BJ (cell line): ENCODE results near the gene AGPAT3. TPM values are rescaled to one million over a fixed set of nuclear protein-coding genes. Genes with fewer than 3 reads are reported as not detected.

ENCODE experiments used
- CTCF ChIA-PET: fragments of 350-600 bp; formaldehyde crosslinking; extraction: SDS; loops from one replicate; lab custom pipeline; 2021; ENCODE audit warnings: antibody characterized with exemption, inconsistent platforms; lab: Yijun Ruan, JAX
- POLR2A ChIA-PET: fragments of 300-600 bp; sonication (Branson Sonifier 250); formaldehyde crosslinking; extraction: SDS; loops from one replicate; lab custom pipeline; 2021; ENCODE audit warnings: antibody characterized with exemption; lab: Charles Lee
- DNase-seq: peaks from one replicate; pipeline ENCODE4 v3.0.0-alpha.2; 2011; ENCODE audit warnings: low read depth
- H3K27me3 ChIP-seq: 2 replicates; pipeline ENCODE4 v1.6.0; 2011; ENCODE audit warnings: low read length; ENCODE audit not compliant: control insufficient read depth, insufficient read depth
- H3K36me3 ChIP-seq: 2 replicates; pipeline ENCODE4 v1.5.1; 2011; ENCODE audit warnings: low read length; ENCODE audit not compliant: control insufficient read depth, insufficient read depth
- H3K4me3 ChIP-seq: 2 replicates; pipeline ENCODE4 v1.5.1; 2011; ENCODE audit warnings: low read depth, mild to moderate bottlenecking, control low read depth, low read length
- polyA plus RNA-seq: library from polyadenylated mRNA; depleted of rRNA; stranded (reverse); fragments of >200 nt; gene quantifications from 2 replicates; pipeline ENCODE4 v1.2.3, GENCODE V29; 2011
- TF ChIP-seq, protein P1 (sequence below): IDR thresholded peaks from 2 replicates; pipeline ENCODE4 v1.5.1; 2011; ENCODE audit warnings: low read depth, mild to moderate bottlenecking, control low read depth, inconsistent platforms, low read length, moderate library complexity; ENCODE audit not compliant: insufficient read depth

AGPAT3 gene
- polyA plus RNA-seq, 1 experiment = 68.5 TPM

DNA sequence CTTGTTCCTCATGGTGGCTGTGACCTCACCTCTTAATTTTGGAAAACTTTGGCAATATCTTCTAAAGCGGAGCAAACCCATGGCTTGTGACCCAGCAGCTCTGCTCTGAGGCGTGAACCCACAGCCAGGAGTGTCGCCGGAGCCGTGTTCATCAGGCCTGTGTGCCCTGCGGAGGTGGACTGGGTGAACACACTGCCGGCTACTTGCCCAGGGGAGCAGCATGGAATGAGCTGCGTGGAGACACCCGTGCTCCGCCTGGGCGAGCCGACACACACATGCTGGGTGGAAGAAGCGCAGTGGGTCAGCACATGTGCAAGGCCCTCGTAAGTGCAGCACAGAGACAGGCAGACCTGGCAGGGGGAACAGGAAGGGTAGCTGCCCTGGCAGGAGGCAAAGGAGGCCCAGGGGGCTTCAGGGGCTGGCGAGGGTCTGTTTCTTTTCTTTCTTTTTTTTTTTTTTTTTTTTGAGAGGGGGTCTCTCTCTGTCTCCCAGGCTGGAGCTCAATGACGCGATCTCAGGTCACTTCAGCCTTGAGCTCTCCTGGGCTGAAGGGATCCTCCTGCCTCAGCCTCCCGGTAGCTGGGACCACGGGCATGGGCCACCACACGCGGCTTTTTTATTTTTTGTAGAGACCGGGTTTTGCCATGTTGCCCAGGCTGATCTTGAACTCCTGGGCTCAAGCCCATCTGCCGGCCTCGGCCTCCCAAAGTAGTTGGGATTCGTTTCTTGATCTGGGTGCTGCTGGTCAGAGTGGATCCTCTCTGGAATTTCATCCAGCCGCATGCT lies 41.8 kb downstream of the AGPAT3 start:
- CTCF ChIA-PET = interaction anchor here (0.6 kb wide), 1 partner anchor 488 kb away, joined by 3 read pairs; no protein-coding TSS in a partner anchor
- POLR2A ChIA-PET = no interaction called here
- TF ChIP-seq, protein P1, sequence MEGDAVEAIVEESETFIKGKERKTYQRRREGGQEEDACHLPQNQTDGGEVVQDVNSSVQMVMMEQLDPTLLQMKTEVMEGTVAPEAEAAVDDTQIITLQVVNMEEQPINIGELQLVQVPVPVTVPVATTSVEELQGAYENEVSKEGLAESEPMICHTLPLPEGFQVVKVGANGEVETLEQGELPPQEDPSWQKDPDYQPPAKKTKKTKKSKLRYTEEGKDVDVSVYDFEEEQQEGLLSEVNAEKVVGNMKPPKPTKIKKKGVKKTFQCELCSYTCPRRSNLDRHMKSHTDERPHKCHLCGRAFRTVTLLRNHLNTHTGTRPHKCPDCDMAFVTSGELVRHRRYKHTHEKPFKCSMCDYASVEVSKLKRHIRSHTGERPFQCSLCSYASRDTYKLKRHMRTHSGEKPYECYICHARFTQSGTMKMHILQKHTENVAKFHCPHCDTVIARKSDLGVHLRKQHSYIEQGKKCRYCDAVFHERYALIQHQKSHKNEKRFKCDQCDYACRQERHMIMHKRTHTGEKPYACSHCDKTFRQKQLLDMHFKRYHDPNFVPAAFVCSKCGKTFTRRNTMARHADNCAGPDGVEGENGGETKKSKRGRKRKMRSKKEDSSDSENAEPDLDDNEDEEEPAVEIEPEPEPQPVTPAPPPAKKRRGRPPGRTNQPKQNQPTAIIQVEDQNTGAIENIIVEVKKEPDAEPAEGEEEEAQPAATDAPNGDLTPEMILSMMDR = no peak

DNA sequence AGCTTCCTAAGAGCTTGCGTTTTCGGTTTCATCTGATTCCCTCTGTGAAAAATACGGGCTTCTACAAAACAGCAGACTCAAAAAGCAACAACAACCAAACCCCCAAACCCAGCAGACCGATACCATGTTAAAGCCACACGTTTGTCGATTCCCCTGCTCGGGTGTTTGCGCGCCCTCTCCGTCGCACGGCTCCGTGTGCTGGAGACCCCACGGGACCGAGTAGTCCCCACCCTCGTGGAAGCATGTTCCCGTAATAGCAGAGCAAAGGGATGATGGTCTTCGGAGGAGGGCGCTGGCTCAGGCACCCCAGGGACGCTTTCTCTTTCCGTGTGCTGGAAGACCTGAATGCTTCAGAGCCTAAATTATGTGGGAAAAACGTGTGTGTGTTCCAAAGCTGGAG lies 42.7 kb downstream of the AGPAT3 start:
- CTCF ChIA-PET = interaction anchor here (1.1 kb wide), 1 partner anchor 30 kb away, joined by 3 read pairs; no protein-coding TSS in a partner anchor
- H3K36me3 ChIP-seq = peaks cover 10% of the 10 kb centered on the region

More for the DNA sequence above, 41.8 kb downstream of the AGPAT3 start:
- DNase-seq = no peak
- no peak overlapping the region for H3K4me3 ChIP-seq
- peaks cover 10% of the 10 kb centered on the region for H3K36me3 ChIP-seq
- H3K27me3 ChIP-seq = no peaks in the 10 kb centered on the region

DNA sequence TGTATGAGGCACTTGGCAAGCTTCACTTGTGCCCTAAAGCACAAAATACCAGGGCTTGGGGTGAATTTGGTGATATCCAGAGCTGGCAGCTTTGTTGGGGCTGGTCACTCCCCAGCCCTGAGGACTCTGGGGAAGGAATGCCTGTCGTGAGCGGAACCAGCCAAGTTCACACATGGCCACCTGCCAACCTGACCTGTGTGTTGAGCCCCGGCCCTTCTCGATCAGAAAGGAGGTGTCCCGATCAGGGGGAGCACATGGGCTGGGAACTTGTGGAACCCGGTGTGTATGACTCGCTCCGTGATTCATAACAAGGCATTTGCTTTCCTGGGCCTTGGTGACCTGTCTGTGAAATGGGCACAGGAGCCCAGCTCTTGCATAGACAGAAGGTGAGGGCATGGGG lies 43.1 kb downstream of the AGPAT3 start:
- POLR2A ChIA-PET = no interaction called here
- TF ChIP-seq, protein P1 = no peak
- Histone ChIP-seq H3K27me3 (no peaks in the 10 kb centered on the region), H3K4me3 (no peak overlapping the region), H3K36me3 (peaks cover 10% of the 10 kb centered on the region)
- CTCF ChIA-PET = interaction anchor here (1.1 kb wide), 1 partner anchor 29 kb away, joined by 3 read pairs; no protein-coding TSS in a partner anchor
- DNase-seq = no peak

More for the DNA sequence above, 42.7 kb downstream of the AGPAT3 start:
- DNase-seq = no peak
- TF ChIP-seq, protein P1 = no peak
- POLR2A ChIA-PET = no interaction called here
- Histone ChIP-seq H3K4me3 (no peak overlapping the region), H3K27me3 (no peaks in the 10 kb centered on the region)

DNA sequence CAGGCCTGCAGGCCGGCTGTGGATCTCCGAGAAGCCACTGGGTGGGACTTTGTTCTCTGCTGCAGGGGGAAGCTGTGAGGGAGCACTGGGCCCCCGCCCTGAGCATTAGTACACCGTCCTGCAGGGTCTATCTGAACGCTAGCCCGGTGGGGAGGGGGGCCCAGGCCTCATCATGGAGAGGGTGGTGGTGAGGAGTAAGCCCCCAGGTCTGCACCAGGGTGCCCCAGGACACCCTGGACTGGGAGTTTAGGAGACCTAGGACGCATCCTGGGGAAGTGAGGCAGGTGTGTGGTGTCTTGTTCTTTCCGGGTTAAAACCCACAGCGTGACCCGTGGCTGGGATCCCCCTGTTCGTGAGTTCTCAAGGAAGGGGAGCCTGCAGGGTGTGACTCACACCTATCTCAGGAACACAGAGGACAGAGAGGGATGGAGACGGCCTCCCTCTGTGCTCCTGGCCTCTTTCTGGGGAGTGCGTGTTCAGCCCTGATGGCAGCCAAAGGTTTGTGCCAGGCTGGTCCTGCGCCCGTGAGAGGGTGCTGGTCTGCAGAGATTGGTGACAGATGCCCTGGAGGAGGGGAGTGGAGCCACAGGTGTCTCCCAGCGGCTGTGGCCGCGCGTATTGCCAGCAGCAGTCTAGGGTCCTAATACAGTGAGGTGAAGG lies 44.8 kb downstream of the AGPAT3 start:
- TF ChIP-seq, protein P1 = no peak
- peaks cover 6% of the 10 kb centered on the region for H3K36me3 ChIP-seq
- DNase-seq = no peak
- H3K27me3 ChIP-seq = no peaks in the 10 kb centered on the region
- no peak overlapping the region for H3K4me3 ChIP-seq
- CTCF ChIA-PET = no interaction called here
- POLR2A ChIA-PET = interaction anchor here (1.0 kb wide), 1 partner anchor 8 kb away, joined by 8 read pairs; no protein-coding TSS in a partner anchor

DNA sequence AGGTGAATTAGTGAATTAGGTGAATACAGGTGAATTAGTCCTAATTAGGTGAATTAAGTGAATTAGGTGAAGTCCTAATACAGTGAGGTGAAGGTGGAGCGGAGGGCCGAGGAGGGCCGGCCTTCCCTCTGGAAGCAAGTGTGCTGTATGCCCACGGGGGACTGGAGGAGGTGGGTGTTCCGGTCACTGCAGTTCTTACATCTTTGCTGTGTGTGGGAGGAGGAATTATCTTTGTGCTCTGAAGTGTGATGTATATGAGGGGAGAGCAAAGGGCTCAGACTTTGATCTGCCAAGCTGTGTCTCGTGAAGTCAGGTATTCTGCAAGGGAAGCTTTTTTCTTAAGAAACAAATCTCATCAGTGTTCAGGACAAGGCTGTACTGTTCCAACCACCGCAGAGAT lies 45.4 kb downstream of the AGPAT3 start:
- Histone ChIP-seq H3K4me3 (no peak overlapping the region), H3K36me3 (peaks cover 6% of the 10 kb centered on the region), H3K27me3 (no peaks in the 10 kb centered on the region)
- ChIA-PET POLR2A (no interaction called here), CTCF (no interaction called here)
- TF ChIP-seq, protein P1 = no peak
- no peak for DNase-seq
